GM19193 (cell line): ENCODE data around the gene ACAP2.

Source experiments
- POLR2A ChIP-seq: IDR thresholded peaks from 4 replicates; pipeline ENCODE4 v1.6.1; 2011; ENCODE audit not compliant: insufficient read depth, insufficient read length; ENCODE audit errors: extremely low read depth

The ACAP2 gene

DNA sequence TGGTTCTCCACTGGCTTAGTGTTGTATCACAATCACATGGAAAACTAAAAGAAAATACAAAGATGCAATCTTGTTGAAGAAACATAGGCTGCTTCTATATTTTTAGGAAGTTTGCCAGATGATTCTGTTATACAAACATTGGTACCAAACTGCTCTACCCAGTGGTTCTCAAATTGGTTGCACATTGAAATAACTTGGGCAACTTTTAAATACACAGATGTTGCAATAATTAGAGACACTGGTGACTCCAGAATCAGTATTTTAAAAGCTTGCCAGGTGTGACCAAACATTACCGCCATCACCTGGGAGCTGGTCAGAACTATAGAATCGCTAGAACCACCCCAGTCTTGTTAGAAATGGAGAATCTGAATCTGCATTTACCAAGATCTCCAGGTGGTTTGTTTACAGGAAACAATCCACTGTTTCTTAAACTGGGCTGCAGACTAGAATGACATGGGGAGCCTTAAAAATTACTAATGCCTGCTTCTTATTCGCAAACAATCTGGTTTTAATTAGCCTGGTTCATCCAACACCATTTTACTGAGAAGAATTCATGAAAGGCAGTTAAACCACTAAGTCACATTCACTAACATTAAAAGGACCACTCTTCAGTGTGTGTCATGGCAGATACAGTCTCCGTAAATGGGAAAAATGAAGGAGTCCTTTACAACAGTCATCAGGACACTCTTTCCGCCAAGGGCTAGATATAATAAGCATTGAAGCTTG, 76.5 kb downstream of the ACAP2 start:
- no peak for TF ChIP-seq POLR2A

DNA sequence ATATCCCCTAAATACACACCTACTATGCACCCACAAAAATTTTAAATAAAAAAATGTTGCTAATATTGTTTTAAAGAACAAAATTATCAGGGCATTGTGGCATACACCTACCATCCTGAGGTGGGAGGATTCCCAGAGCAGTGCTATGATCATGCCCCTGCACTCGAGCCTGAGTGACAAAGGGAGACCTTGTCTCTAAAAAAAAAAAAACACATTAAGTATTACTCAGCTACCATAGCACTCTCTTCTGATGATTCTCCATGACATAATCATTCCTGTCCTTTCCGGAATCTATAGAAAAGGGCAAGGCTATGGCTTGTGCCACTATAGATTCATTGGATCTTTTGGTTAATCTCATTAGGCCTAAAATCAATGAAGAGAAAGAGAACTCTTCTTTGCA, 77.4 kb downstream of the ACAP2 start:
- TF ChIP-seq POLR2A: no peak

DNA sequence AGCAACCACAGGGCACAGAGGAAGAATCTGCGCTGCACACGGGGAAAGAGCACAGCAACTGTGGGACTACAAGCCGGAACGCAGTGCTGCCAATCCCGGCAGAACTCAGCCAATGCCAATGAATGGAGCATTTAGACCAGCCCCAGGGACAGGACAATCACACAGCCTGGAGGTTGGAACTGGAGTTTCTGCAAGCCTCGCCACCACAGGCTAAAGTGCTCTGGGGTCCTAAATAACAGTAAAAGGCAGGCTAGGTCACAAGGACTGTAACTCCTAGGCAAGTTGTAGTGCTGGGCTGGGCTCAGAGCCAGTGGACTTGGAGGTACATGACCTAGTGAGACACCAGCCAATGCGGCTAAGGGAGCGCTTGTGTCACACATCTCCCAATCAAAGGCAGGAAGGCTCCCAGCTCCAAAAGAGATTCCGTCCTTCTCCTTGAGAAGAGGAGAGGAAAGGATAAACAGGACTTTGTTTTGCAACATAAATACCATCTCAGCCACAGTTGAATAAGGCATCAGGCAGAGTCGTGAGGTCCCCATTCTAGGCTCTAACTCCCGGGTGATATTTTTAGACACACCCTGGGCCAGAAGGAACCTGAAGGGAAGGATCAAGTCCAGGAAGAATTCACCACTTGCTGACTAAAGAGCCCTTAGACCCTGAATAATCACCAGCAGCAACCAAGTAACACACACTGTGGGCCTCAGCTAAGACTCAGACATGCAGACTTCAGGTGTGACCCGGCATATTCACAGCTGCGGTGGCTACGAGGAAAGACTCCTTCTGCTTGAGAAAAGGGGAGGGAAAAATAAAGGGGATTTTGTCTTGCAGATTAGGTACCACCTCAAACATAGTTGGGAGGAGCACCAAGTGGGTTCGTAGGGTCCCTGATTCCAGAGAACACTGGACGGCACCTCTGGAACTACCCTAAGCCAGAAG, 86.4 kb downstream of the ACAP2 start:
- no peak for TF ChIP-seq POLR2A

DNA sequence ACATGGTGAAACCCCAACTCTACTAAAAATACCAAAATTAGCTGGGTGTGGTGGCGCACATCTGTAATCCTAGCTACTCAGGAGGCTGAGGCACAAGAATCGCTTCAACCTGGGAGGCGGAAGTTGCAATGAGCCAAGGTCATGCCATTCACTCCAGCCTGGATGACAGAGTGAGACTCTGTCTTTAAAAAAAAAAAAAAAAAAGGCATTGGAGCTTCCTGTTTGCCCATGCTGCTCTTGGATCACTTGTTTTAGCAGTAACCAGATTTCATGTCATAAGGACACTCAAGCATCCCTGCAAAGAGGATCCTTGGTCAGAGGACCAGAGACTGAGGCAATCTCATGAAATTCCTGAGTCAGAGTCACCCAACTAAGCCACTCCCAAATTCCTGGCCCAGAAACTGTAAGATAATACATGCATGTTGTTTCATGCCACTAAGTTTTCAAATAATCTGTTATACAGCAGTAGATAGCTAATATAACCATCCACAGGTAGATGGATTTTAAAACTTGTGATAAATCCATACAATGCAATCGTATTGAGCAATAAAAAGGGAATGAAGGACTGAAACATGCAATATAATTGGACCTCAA, 89.8 kb downstream of the ACAP2 start:
- no peak for TF ChIP-seq POLR2A

DNA sequence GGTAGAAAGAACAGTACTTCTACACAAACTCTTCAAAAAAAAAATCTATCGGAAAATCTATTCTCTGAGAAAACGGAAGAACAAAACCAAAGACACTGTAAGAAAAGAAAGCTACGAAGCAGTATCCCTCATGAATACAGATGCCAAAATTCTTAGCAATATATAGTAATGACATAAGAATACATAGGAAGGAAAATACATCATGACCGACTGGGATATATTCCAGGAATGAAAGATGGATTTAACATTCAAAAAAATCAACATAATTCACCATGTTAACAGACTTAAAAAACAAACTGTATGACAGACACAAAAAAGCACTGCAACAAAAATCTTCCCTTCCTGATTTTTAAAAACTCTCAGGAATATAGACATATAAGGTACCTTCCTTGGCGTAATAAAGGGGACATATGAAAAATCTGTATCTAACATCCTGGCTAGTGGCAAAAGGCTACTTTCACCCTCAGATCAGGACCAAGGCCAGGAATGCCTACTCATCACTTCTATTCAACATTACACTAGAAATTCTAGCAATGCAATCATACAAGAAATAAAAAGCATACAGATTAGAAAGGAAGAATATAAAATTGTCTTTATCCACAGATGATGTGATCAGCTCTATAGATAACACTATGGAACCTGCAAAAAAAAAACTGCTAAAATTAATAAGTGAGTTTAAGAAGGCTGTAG, 94.2 kb downstream of the ACAP2 start:
- no peak for TF ChIP-seq POLR2A

DNA sequence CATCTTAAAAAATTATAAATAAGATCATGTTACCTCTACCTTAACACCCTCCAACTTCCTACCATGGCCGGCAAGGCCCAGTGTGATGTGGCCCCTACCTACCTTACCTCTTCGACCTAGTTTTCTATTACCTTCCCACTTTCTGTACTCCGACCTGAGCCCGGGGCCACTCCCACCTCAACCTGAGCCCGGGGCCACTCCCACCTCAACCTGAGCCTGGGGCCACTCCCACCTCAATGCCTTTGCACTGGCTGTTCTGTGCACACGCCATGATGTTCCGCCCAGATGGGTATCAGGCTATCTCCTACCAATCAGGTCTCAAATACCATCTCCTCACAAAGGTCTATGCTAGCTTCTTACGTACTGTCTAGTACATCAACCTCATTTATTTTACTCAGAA, 105.1 kb downstream of the ACAP2 start:
- TF ChIP-seq POLR2A: no peak

- TF ChIP-seq POLR2A: no peak
These were observed 107.9 kb downstream of the ACAP2 start for GRCh38 chr3:195334967-195335366.

DNA sequence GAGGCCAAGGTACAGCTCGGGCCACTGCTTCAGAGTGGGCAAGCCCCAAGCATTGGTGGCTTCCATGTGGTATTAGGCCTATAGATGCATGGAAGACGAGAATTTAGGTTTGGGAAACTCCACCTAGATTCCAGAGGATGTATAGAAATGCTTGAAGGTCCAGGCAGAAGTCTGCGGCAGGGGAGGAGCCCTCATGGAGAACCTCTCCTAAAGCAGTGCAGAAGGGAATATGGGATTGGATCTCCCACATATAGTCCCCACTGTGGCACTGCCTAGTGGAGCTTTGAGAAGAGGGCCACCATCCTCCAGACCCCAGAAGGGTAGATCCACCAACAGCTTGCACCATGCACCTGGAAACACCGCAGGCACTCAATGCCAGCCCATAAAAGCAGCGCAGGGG, 123.8 kb downstream of the ACAP2 start:
- TF ChIP-seq POLR2A: no peak

- TF ChIP-seq POLR2A: no peak
These were observed 130.1 kb downstream of the ACAP2 start for GRCh38 chr3:195312714-195313113.

DNA sequence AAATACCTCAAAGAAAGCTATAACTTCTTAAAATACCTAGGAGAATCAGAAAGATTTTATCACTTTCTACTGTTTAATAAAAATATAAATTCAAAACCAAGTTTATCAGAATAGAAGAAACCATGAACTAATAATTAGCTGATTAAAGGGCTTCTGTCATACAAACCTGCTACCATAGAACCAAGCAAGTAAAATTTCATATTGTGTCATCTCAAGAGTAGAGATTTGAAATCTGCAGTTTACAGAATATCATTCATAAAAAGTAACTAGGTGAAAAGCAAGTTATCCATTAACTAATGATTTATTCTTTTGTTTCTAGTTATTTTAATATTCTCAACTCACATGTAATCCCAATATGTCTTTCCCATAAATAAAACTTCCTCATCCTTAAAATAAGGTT, 135.1 kb downstream of the ACAP2 start:
- no peak for TF ChIP-seq POLR2A

DNA sequence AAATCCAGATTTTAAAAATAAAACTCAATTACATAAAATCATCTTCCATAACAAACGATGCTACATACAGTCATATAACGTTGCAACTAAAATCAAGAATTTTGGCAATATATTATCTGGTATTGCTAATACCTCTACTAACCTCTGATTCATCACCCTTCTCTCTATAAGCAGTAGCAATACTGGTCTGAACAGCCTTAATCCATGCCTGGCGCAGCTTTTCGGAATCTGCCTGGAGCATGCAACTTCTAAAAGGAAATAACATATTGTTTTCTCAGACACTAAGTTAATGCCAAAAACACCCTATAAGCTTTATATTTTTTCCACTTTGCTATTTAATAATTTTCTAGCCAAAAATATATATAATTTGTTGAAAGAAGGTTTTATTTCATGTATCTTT, 136.5 kb downstream of the ACAP2 start:
- no peak for TF ChIP-seq POLR2A

GRCh38 chr3:195302431-195302830, 140.4 kb downstream of the ACAP2 start:
- TF ChIP-seq POLR2A: no peak

- no peak for TF ChIP-seq POLR2A
These were observed 145.4 kb downstream of the ACAP2 start for GRCh38 chr3:195297446-195297845.

GRCh38 chr3:195296662-195297061, 146.2 kb downstream of the ACAP2 start:
- TF ChIP-seq POLR2A: no peak

- TF ChIP-seq POLR2A: no peak
These were observed 151.7 kb downstream of the ACAP2 start for GRCh38 chr3:195291121-195291520.
